ENCODE measurements around the gene COBLL1.

- TF ChIP-seq POLR2A (IDR thresholded peaks at IDR 0.05) = no peak
- TF ChIP-seq CTCF (IDR thresholded peaks at IDR 0.05) = no peak
These were observed 69.7 kb downstream of the COBLL1 start for GRCh38 chr2:164771897-164772296.
